ENCODE results near the gene NUB1.

NUB1 gene

GRCh38 chr7:151361193-151361959 lies 19.8 kb downstream of the NUB1 start:
- Histone ChIP-seq H4K5ac (ENCODE audit: low read length) (no peak overlapping the region), H3K18ac (ENCODE audit: low read length) (no peak overlapping the region), H3K27ac (ENCODE audit: low read depth, low read length) (no peak overlapping the region), H3K79me2 (ENCODE audit: control insufficient read depth, insufficient read depth, low read length) (no peaks in the 10 kb centered on the region), H2BK120ac (ENCODE audit: low read depth, low read length) (no peak overlapping the region), H3K36me3 (ENCODE audit: control insufficient read depth, insufficient read depth, low read length) (peaks cover 2% of the 10 kb centered on the region), H4K8ac (ENCODE audit: low read depth, low read length) (no peak overlapping the region), H2BK15ac (replicated peaks; ENCODE audit: low read depth) (no peak overlapping the region), H3K79me1 (ENCODE audit: low read length) (no peaks in the 10 kb centered on the region), H2BK5ac (ENCODE audit: low read length) (no peak overlapping the region), H3K56ac (ENCODE audit: low read length) (no peak overlapping the region), H3K23ac (ENCODE audit: low read length) (no peak overlapping the region), H3K4me2 (ENCODE audit: low read length) (no peak overlapping the region), H3K9ac (ENCODE audit: low read length) (no peak overlapping the region), H3K4ac (ENCODE audit: low read depth, low read length) (no peak overlapping the region), H3K4me3 (ENCODE audit: low read length) (no peak overlapping the region), H3K27me3 (ENCODE audit: insufficient read depth, low read length, poor library complexity) (no peaks in the 10 kb centered on the region), H2AK5ac (ENCODE audit: low read length) (no peak overlapping the region), H3K4me1 (ENCODE audit: control insufficient read depth, low read depth, low read length) (no peaks in the 10 kb centered on the region)
- no CpG with 5 or more reads among the region's 3 CpGs for WGBS (ENCODE audit: extremely low coverage, insufficient coverage, low lambda C conversion rate)
- no peak for DNase-seq

GRCh38 chr7:151363182-151363581 lies 21.6 kb downstream of the NUB1 start:
- Histone ChIP-seq H3K36me3 (ENCODE audit: control insufficient read depth, insufficient read depth, low read length) (peaks cover 4% of the 10 kb centered on the region), H3K9ac (ENCODE audit: low read length) (no peak overlapping the region), H3K4me3 (ENCODE audit: low read length) (no peak overlapping the region), H4K5ac (ENCODE audit: low read length) (no peak overlapping the region), H3K4me1 (ENCODE audit: control insufficient read depth, low read depth, low read length) (no peaks in the 10 kb centered on the region), H2BK120ac (ENCODE audit: low read depth, low read length) (no peak overlapping the region), H3K79me1 (ENCODE audit: low read length) (no peaks in the 10 kb centered on the region), H4K8ac (ENCODE audit: low read depth, low read length) (no peak overlapping the region), H3K23ac (ENCODE audit: low read length) (no peak overlapping the region), H3K27me3 (ENCODE audit: insufficient read depth, low read length, poor library complexity) (no peaks in the 10 kb centered on the region), H3K18ac (ENCODE audit: low read length) (no peak overlapping the region), H3K4me2 (ENCODE audit: low read length) (no peak overlapping the region), H3K56ac (ENCODE audit: low read length) (no peak overlapping the region), H3K27ac (ENCODE audit: low read depth, low read length) (no peak overlapping the region), H2BK15ac (replicated peaks; ENCODE audit: low read depth) (no peak overlapping the region), H3K79me2 (ENCODE audit: control insufficient read depth, insufficient read depth, low read length) (no peaks in the 10 kb centered on the region), H3K4ac (ENCODE audit: low read depth, low read length) (no peak overlapping the region), H2BK5ac (ENCODE audit: low read length) (no peak overlapping the region), H2AK5ac (ENCODE audit: low read length) (no peak overlapping the region)
- no CpG with 5 or more reads among the region's 1 CpG for WGBS (ENCODE audit: extremely low coverage, insufficient coverage, low lambda C conversion rate)
- no peak for DNase-seq

GRCh38 chr7:151366166-151366879 lies 24.7 kb downstream of the NUB1 start:
- no peak overlapping the region for H2BK5ac ChIP-seq (ENCODE audit: low read length)
- H4K5ac ChIP-seq (ENCODE audit: low read length), result no peak overlapping the region
- H2AK5ac ChIP-seq (ENCODE audit: low read length), result no peak overlapping the region
- WGBS (ENCODE audit: extremely low coverage, insufficient coverage, low lambda C conversion rate), result no CpG with 5 or more reads among the region's 9 CpGs
- H3K9ac ChIP-seq (ENCODE audit: low read length), result no peak overlapping the region
- no peak overlapping the region for H3K56ac ChIP-seq (ENCODE audit: low read length)
- no peak overlapping the region for H2BK15ac ChIP-seq (replicated peaks; ENCODE audit: low read depth)
- no peak overlapping the region for H3K4me2 ChIP-seq (ENCODE audit: low read length)
- H3K79me1 ChIP-seq (ENCODE audit: low read length), result no peaks in the 10 kb centered on the region
- no peak overlapping the region for H3K4ac ChIP-seq (ENCODE audit: low read depth, low read length)
- H4K8ac ChIP-seq (ENCODE audit: low read depth, low read length), result no peak overlapping the region
- H3K18ac ChIP-seq (ENCODE audit: low read length), result no peak overlapping the region
- peaks cover 1% of the 10 kb centered on the region for H3K36me3 ChIP-seq (ENCODE audit: control insufficient read depth, insufficient read depth, low read length)
- no peak overlapping the region for H3K27ac ChIP-seq (ENCODE audit: low read depth, low read length)
- no peak overlapping the region for H3K23ac ChIP-seq (ENCODE audit: low read length)
- H3K79me2 ChIP-seq (ENCODE audit: control insufficient read depth, insufficient read depth, low read length), result no peaks in the 10 kb centered on the region
- no peak overlapping the region for H2BK120ac ChIP-seq (ENCODE audit: low read depth, low read length)
- H3K4me1 ChIP-seq (ENCODE audit: control insufficient read depth, low read depth, low read length), result no peaks in the 10 kb centered on the region
- no peak overlapping the region for H3K4me3 ChIP-seq (ENCODE audit: low read length)
- no peaks in the 10 kb centered on the region for H3K27me3 ChIP-seq (ENCODE audit: insufficient read depth, low read length, poor library complexity)
- no peak for DNase-seq

GRCh38 chr7:151366880-151367222 lies 25.2 kb downstream of the NUB1 start:
- Histone ChIP-seq H2AK5ac (ENCODE audit: low read length) (no peak overlapping the region), H3K4ac (ENCODE audit: low read depth, low read length) (no peak overlapping the region), H4K8ac (ENCODE audit: low read depth, low read length) (no peak overlapping the region), H3K4me3 (ENCODE audit: low read length) (no peak overlapping the region), H3K27me3 (ENCODE audit: insufficient read depth, low read length, poor library complexity) (no peaks in the 10 kb centered on the region), H3K36me3 (ENCODE audit: control insufficient read depth, insufficient read depth, low read length) (peaks cover 1% of the 10 kb centered on the region), H3K79me2 (ENCODE audit: control insufficient read depth, insufficient read depth, low read length) (no peaks in the 10 kb centered on the region), H3K27ac (ENCODE audit: low read depth, low read length) (no peak overlapping the region), H3K56ac (ENCODE audit: low read length) (no peak overlapping the region), H3K18ac (ENCODE audit: low read length) (no peak overlapping the region), H3K79me1 (ENCODE audit: low read length) (no peaks in the 10 kb centered on the region), H2BK120ac (ENCODE audit: low read depth, low read length) (no peak overlapping the region), H3K4me1 (ENCODE audit: control insufficient read depth, low read depth, low read length) (no peaks in the 10 kb centered on the region), H2BK15ac (replicated peaks; ENCODE audit: low read depth) (no peak overlapping the region), H3K23ac (ENCODE audit: low read length) (no peak overlapping the region), H3K9ac (ENCODE audit: low read length) (no peak overlapping the region), H2BK5ac (ENCODE audit: low read length) (no peak overlapping the region), H3K4me2 (ENCODE audit: low read length) (no peak overlapping the region), H4K5ac (ENCODE audit: low read length) (no peak overlapping the region)
- no CpG with 5 or more reads among the region's 5 CpGs for WGBS (ENCODE audit: extremely low coverage, insufficient coverage, low lambda C conversion rate)
- no peak for DNase-seq

GRCh38 chr7:151367284-151367683 lies 25.7 kb downstream of the NUB1 start:
- Histone ChIP-seq H2BK5ac (ENCODE audit: low read length) (no peak overlapping the region), H2AK5ac (ENCODE audit: low read length) (no peak overlapping the region), H3K4me3 (ENCODE audit: low read length) (no peak overlapping the region), H2BK15ac (replicated peaks; ENCODE audit: low read depth) (no peak overlapping the region), H4K8ac (ENCODE audit: low read depth, low read length) (no peak overlapping the region), H3K27me3 (ENCODE audit: insufficient read depth, low read length, poor library complexity) (no peaks in the 10 kb centered on the region), H3K23ac (ENCODE audit: low read length) (no peak overlapping the region), H3K79me2 (ENCODE audit: control insufficient read depth, insufficient read depth, low read length) (no peaks in the 10 kb centered on the region), H3K56ac (ENCODE audit: low read length) (no peak overlapping the region), H3K9ac (ENCODE audit: low read length) (no peak overlapping the region), H3K27ac (ENCODE audit: low read depth, low read length) (no peak overlapping the region), H3K4ac (ENCODE audit: low read depth, low read length) (no peak overlapping the region), H3K36me3 (ENCODE audit: control insufficient read depth, insufficient read depth, low read length) (peaks cover 1% of the 10 kb centered on the region), H2BK120ac (ENCODE audit: low read depth, low read length) (no peak overlapping the region), H3K79me1 (ENCODE audit: low read length) (no peaks in the 10 kb centered on the region), H3K4me1 (ENCODE audit: control insufficient read depth, low read depth, low read length) (no peaks in the 10 kb centered on the region), H3K4me2 (ENCODE audit: low read length) (no peak overlapping the region), H4K5ac (ENCODE audit: low read length) (no peak overlapping the region), H3K18ac (ENCODE audit: low read length) (no peak overlapping the region)
- no CpG with 5 or more reads among the region's 4 CpGs for WGBS (ENCODE audit: extremely low coverage, insufficient coverage, low lambda C conversion rate)
- no peak for DNase-seq

Measured in mesendoderm (in vitro differentiated cells).